Progenitor cell of endocrine pancreas (in vitro differentiated cells): ENCODE measurements around the gene STXBP6. TPM values are rescaled to one million over a fixed set of nuclear protein-coding genes. Genes with fewer than 3 reads are reported as not detected.

ENCODE experiments used
- DNase-seq: peaks from one replicate; pipeline ENCODE4 v3.0.0; 2021; ENCODE audit warnings: low spot score; ENCODE audit not compliant: unreplicated experiment
- H3K27ac Mint-ChIP-seq: 2 replicates; pipeline ENCODE4 v1.8.0; 2021; ENCODE audit warnings: mild to moderate bottlenecking, moderate library complexity, mixed read lengths
- H3K27me3 Mint-ChIP-seq: 2 replicates; pipeline ENCODE4 v1.8.0; 2021; ENCODE audit warnings: mixed read lengths
- H3K36me3 Mint-ChIP-seq: 2 replicates; pipeline ENCODE4 v1.8.0; 2022; ENCODE audit warnings: mixed read lengths; ENCODE audit not compliant: insufficient read depth
- H3K4me1 Mint-ChIP-seq: 2 replicates; pipeline ENCODE4 v1.8.0; 2021; ENCODE audit warnings: low read depth, mixed read lengths
- H3K4me3 Mint-ChIP-seq: 2 replicates; pipeline ENCODE4 v1.8.0; 2021; ENCODE audit warnings: low read depth, mild to moderate bottlenecking, moderate library complexity, mixed read lengths
- H3K9me3 Mint-ChIP-seq: 2 replicates; pipeline ENCODE4 v1.8.0; 2021; ENCODE audit warnings: low read depth, mixed read lengths
- total RNA-seq: library from RNA; stranded (reverse); gene quantifications from 2 replicates; pipeline ENCODE4 v1.2.1, GENCODE V29; 2021
- TF ChIP-seq, protein P1 (sequence below): fragments of 200-600 bp; sonication (generic); IDR thresholded peaks from one replicate; pipeline ENCODE4 v1.5.0; 2021; ENCODE audit warnings: antibody characterized with exemption, mild to moderate bottlenecking; ENCODE audit not compliant: unreplicated experiment

The STXBP6 gene
- total RNA-seq, 1 donor from 2014 or later: 11.9 TPM

DNA sequence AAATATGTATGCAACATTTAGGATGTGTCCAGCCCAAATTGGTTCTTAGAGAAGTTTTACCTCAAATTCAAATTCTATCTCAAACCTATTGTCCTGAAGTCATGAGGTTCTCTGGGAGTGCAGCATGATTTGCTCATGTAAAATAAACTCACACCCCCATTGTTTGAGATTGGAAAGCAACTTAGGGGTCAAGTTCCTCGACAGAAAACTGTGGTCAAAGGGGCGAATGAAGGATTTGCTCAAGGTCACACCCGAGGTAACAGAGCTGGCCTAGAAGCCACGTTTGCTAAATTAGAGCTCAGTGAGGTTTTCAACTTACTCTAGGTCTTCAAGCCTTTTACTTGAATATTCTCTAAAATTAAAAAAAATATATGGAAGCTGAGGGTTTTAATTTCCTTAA lies 218.3 kb downstream of the STXBP6 start:
- no peaks in the 10 kb centered on the region for H3K27me3 Mint-ChIP-seq
- no peak for DNase-seq
- peaks cover 3% of the 10 kb centered on the region for H3K36me3 Mint-ChIP-seq
- H3K4me3 Mint-ChIP-seq: no peak overlapping the region
- no peak overlapping the region for H3K27ac Mint-ChIP-seq
- H3K4me1 Mint-ChIP-seq: peaks cover 3% of the 10 kb centered on the region
- peaks cover under 1% of the 10 kb centered on the region for H3K9me3 Mint-ChIP-seq
- TF ChIP-seq, protein P1, sequence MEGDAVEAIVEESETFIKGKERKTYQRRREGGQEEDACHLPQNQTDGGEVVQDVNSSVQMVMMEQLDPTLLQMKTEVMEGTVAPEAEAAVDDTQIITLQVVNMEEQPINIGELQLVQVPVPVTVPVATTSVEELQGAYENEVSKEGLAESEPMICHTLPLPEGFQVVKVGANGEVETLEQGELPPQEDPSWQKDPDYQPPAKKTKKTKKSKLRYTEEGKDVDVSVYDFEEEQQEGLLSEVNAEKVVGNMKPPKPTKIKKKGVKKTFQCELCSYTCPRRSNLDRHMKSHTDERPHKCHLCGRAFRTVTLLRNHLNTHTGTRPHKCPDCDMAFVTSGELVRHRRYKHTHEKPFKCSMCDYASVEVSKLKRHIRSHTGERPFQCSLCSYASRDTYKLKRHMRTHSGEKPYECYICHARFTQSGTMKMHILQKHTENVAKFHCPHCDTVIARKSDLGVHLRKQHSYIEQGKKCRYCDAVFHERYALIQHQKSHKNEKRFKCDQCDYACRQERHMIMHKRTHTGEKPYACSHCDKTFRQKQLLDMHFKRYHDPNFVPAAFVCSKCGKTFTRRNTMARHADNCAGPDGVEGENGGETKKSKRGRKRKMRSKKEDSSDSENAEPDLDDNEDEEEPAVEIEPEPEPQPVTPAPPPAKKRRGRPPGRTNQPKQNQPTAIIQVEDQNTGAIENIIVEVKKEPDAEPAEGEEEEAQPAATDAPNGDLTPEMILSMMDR: no peak

DNA sequence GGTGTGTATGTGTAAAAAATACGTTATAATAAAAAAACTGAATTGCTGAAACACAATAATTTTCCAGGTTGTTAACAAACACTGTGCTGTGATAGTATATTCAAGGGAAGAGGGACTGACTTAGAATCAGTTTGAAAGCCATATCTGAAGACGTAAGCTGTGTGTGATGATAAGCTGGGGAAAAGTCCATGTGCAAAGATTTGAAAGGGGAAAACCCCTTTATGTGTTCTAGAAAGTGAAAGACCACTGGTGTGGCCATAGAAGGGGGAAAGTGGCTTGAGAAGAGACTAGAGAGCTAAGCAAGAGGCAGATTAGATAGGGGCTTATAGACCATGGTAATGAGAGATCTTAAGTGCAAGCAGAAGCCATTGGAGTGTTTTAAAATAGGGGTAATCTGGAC lies 220.1 kb downstream of the STXBP6 start:
- TF ChIP-seq, protein P1: no peak
- Mint-ChIP-seq H3K27me3 (no peaks in the 10 kb centered on the region), H3K4me1 (no peaks in the 10 kb centered on the region), H3K4me3 (no peak overlapping the region), H3K9me3 (peaks cover 3% of the 10 kb centered on the region), H3K36me3 (peaks cover 3% of the 10 kb centered on the region), H3K27ac (no peak overlapping the region)
- DNase-seq: no peak

DNA sequence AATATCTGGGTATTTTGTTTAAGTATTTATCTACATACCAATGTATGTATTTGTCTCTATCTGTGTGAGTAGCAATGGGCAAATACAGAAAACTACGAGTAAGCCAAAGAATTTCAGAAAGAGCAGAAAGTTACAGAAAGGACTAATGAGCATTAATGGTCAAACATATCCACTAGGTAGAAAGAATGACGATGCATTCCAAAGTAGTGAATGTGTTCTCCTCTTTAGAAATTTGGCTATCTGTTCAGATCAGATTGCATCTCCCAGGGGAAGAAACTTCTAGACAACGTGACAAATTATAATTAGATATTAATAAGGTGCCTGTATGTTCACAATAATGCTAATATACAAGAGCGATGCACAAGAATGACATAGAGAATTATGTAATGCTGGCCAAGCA lies 221.5 kb downstream of the STXBP6 start:
- Mint-ChIP-seq H3K36me3 (peaks cover 1% of the 10 kb centered on the region), H3K9me3 (peaks cover 3% of the 10 kb centered on the region), H3K4me1 (no peaks in the 10 kb centered on the region), H3K4me3 (no peak overlapping the region), H3K27me3 (no peaks in the 10 kb centered on the region), H3K27ac (no peak overlapping the region)
- TF ChIP-seq, protein P1: no peak
- no peak for DNase-seq

DNA sequence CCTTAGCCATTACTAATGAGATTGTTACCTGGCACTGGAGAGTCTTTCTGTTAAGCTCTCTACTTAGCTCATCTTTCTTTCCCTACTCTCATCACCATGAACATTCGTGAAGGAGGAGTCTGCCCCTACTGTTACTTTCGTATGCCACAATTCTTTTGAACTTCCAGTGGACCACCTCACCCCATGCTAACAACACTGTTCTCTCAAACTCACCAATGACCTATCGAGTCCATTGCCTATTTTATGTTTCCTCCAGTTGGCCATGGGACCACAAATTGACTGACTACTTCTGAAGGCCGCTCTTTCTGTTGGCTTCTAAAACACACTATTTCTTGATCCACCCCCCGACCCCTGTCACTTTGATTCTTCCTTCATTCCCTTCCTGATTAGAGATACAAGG lies 223.6 kb downstream of the STXBP6 start:
- H3K4me1 Mint-ChIP-seq: no peaks in the 10 kb centered on the region
- no peak for DNase-seq
- H3K27ac Mint-ChIP-seq: no peak overlapping the region

DNA sequence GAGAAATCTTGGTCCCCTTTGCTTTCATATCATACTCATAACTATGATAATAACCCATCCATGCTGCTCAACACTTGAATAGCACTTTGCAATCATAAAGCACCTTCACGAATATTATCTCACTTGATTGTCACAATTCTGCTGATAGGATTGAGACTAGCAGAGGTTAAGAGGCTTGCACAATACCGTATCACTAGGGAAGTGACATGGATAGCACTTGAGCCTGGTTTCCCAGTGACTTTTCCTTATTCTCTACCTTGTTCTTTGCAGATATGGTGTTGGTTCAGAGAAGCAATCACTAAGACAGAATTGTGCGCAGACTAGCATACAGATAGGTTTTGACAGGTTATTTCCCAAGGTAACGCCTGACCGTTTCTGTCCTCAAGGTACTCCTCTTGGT lies 229.3 kb downstream of the STXBP6 start:
- TF ChIP-seq, protein P1: no peak
- Mint-ChIP-seq H3K4me3 (no peak overlapping the region), H3K27ac (no peak overlapping the region), H3K36me3 (no peaks in the 10 kb centered on the region), H3K9me3 (no peaks in the 10 kb centered on the region), H3K27me3 (no peaks in the 10 kb centered on the region), H3K4me1 (peaks cover 36% of the 10 kb centered on the region)
- DNase-seq: no peak

More for the DNA sequence above, 223.6 kb downstream of the STXBP6 start:
- TF ChIP-seq, protein P1: no peak
- no peaks in the 10 kb centered on the region for H3K36me3 Mint-ChIP-seq
- no peaks in the 10 kb centered on the region for H3K27me3 Mint-ChIP-seq
- H3K9me3 Mint-ChIP-seq: peaks cover 3% of the 10 kb centered on the region
- H3K4me3 Mint-ChIP-seq: no peak overlapping the region
